GM23338 (cell line): ENCODE measurements around the gene CPAMD8.

Experiments
- CREB1 ChIP-seq: fragments of 250-450 bp; sonication (Bioruptor Pico); IDR thresholded peaks from 2 replicates; pipeline ENCODE4 v1.5.0; 2020; ENCODE audit warnings: low read depth, mild to moderate bottlenecking, moderate library complexity
- EZH2 ChIP-seq: fragments of 200-600 bp; sonication (generic); IDR thresholded peaks from one replicate; pipeline ENCODE4 v1.8.0; 2017; ENCODE audit warnings: antibody characterized with exemption, mild to moderate bottlenecking, low read depth; ENCODE audit not compliant: unreplicated experiment
- EZH2phosphoT487 ChIP-seq: fragments of 200-600 bp; sonication (generic); IDR thresholded peaks from one replicate; pipeline ENCODE4 v1.8.1; 2018; ENCODE audit warnings: antibody characterized with exemption; ENCODE audit not compliant: unreplicated experiment
- JUNB ChIP-seq: IDR thresholded peaks from one replicate; pipeline ENCODE4 v1.6.1; 2016; ENCODE audit warnings: antibody characterized with exemption; ENCODE audit not compliant: unreplicated experiment
- NANOG ChIP-seq: IDR thresholded peaks from 2 replicates; pipeline ENCODE4 v1.6.1; 2016; ENCODE audit warnings: antibody characterized with exemption, borderline replicate concordance
- POLR2AphosphoS5 ChIP-seq: IDR thresholded peaks from 2 replicates; pipeline ENCODE4 v1.6.1; 2016; ENCODE audit warnings: antibody characterized with exemption, low read depth
- STAT1 ChIP-seq: IDR thresholded peaks from one replicate; pipeline ENCODE4 v1.6.1; 2016; ENCODE audit warnings: antibody characterized with exemption; ENCODE audit not compliant: unreplicated experiment
- ZNF114 ChIP-seq: fragments of 250-450 bp; sonication (Bioruptor Pico); IDR thresholded peaks from 2 replicates; pipeline ENCODE4 v1.5.0; 2020; ENCODE audit warnings: mild to moderate bottlenecking, moderate library complexity
- ZNF331 ChIP-seq: fragments of 250-450 bp; sonication (Bioruptor Pico); IDR thresholded peaks from 2 replicates; pipeline ENCODE4 v1.5.0; 2020; ENCODE audit warnings: low read depth, mild to moderate bottlenecking, moderate library complexity
- TF ChIP-seq, protein P1 (sequence below), 2 experiments: fragments of 200-600 bp in 1 of 2; sonication (generic) in 1 of 2; conservative IDR thresholded peaks; 2 replicates each; pipeline versions ENCODE4 v1.5.1 to v1.6.1; 2016 to 2017; ENCODE audit warnings: antibody characterized with exemption in 2 of 2, low read depth in 2 of 2, mild to moderate bottlenecking in 2 of 2, moderate library complexity in 1 of 2
- TF ChIP-seq, protein P2 (sequence below): IDR thresholded peaks from 2 replicates; pipeline ENCODE4 v1.6.1; 2016; ENCODE audit warnings: antibody characterized with exemption
- TF ChIP-seq, protein P3 (sequence below): IDR thresholded peaks from one replicate; pipeline ENCODE4 v1.6.1; 2018; ENCODE audit warnings: antibody characterized with exemption; ENCODE audit not compliant: unreplicated experiment
- TF ChIP-seq, protein P4 (sequence below): fragments of 250-450 bp; sonication (Bioruptor Pico); IDR thresholded peaks from 2 replicates; pipeline ENCODE4 v1.5.0; 2020; ENCODE audit warnings: mild to moderate bottlenecking, moderate library complexity

DNA sequence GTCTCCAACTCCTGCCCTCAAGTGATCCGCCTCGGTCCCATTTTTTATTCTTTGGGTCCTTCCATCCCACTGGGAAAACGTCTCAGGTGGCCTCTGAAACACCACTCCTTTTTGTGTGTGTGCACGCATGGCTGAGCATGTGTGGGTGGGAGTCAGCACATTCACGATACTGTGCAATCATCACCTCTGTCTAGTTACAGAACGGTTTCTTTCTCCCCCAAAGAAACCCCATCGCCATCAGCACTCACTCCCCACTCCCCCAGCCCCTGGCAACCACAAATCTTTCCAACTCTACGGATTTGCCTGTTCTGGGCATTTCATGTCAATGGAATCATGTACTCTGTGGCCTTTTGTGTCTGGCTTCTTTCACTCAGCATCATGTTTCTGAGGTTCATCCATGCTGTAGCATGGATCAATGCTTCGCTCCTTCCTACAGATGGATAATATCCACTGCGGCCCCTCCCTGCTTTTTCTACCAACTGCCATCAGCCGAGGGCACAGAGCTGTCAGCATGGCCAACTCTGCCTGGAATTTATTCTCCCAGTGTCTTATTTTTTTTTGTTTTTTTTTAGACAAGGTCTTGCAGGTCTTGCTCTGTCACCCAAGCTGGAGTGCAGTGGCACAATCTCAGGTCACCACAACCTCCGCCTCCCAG lies 128.1 kb downstream of the CPAMD8 start:
- TF ChIP-seq STAT1 = no peak
- no peak for TF ChIP-seq NANOG
- TF ChIP-seq JUNB = no peak
- TF ChIP-seq, protein P1, sequence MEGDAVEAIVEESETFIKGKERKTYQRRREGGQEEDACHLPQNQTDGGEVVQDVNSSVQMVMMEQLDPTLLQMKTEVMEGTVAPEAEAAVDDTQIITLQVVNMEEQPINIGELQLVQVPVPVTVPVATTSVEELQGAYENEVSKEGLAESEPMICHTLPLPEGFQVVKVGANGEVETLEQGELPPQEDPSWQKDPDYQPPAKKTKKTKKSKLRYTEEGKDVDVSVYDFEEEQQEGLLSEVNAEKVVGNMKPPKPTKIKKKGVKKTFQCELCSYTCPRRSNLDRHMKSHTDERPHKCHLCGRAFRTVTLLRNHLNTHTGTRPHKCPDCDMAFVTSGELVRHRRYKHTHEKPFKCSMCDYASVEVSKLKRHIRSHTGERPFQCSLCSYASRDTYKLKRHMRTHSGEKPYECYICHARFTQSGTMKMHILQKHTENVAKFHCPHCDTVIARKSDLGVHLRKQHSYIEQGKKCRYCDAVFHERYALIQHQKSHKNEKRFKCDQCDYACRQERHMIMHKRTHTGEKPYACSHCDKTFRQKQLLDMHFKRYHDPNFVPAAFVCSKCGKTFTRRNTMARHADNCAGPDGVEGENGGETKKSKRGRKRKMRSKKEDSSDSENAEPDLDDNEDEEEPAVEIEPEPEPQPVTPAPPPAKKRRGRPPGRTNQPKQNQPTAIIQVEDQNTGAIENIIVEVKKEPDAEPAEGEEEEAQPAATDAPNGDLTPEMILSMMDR (conservative IDR thresholded peaks at IDR 0.05; ENCODE audit: low read depth in 2 of 2) = no peak
- TF ChIP-seq, protein P2, sequence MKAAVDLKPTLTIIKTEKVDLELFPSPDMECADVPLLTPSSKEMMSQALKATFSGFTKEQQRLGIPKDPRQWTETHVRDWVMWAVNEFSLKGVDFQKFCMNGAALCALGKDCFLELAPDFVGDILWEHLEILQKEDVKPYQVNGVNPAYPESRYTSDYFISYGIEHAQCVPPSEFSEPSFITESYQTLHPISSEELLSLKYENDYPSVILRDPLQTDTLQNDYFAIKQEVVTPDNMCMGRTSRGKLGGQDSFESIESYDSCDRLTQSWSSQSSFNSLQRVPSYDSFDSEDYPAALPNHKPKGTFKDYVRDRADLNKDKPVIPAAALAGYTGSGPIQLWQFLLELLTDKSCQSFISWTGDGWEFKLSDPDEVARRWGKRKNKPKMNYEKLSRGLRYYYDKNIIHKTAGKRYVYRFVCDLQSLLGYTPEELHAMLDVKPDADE = no peak
- no peak for TF ChIP-seq POLR2AphosphoS5
- no peak for TF ChIP-seq EZH2
- TF ChIP-seq EZH2phosphoT487 = no peak
- TF ChIP-seq, protein P3, sequence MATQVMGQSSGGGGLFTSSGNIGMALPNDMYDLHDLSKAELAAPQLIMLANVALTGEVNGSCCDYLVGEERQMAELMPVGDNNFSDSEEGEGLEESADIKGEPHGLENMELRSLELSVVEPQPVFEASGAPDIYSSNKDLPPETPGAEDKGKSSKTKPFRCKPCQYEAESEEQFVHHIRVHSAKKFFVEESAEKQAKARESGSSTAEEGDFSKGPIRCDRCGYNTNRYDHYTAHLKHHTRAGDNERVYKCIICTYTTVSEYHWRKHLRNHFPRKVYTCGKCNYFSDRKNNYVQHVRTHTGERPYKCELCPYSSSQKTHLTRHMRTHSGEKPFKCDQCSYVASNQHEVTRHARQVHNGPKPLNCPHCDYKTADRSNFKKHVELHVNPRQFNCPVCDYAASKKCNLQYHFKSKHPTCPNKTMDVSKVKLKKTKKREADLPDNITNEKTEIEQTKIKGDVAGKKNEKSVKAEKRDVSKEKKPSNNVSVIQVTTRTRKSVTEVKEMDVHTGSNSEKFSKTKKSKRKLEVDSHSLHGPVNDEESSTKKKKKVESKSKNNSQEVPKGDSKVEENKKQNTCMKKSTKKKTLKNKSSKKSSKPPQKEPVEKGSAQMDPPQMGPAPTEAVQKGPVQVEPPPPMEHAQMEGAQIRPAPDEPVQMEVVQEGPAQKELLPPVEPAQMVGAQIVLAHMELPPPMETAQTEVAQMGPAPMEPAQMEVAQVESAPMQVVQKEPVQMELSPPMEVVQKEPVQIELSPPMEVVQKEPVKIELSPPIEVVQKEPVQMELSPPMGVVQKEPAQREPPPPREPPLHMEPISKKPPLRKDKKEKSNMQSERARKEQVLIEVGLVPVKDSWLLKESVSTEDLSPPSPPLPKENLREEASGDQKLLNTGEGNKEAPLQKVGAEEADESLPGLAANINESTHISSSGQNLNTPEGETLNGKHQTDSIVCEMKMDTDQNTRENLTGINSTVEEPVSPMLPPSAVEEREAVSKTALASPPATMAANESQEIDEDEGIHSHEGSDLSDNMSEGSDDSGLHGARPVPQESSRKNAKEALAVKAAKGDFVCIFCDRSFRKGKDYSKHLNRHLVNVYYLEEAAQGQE = no peak
- no peak for TF ChIP-seq ZNF331
- no peak for TF ChIP-seq ZNF114 (CRISPR knock-in tag)
- TF ChIP-seq CREB1 (CRISPR knock-in tag) = no peak
- TF ChIP-seq, protein P4, sequence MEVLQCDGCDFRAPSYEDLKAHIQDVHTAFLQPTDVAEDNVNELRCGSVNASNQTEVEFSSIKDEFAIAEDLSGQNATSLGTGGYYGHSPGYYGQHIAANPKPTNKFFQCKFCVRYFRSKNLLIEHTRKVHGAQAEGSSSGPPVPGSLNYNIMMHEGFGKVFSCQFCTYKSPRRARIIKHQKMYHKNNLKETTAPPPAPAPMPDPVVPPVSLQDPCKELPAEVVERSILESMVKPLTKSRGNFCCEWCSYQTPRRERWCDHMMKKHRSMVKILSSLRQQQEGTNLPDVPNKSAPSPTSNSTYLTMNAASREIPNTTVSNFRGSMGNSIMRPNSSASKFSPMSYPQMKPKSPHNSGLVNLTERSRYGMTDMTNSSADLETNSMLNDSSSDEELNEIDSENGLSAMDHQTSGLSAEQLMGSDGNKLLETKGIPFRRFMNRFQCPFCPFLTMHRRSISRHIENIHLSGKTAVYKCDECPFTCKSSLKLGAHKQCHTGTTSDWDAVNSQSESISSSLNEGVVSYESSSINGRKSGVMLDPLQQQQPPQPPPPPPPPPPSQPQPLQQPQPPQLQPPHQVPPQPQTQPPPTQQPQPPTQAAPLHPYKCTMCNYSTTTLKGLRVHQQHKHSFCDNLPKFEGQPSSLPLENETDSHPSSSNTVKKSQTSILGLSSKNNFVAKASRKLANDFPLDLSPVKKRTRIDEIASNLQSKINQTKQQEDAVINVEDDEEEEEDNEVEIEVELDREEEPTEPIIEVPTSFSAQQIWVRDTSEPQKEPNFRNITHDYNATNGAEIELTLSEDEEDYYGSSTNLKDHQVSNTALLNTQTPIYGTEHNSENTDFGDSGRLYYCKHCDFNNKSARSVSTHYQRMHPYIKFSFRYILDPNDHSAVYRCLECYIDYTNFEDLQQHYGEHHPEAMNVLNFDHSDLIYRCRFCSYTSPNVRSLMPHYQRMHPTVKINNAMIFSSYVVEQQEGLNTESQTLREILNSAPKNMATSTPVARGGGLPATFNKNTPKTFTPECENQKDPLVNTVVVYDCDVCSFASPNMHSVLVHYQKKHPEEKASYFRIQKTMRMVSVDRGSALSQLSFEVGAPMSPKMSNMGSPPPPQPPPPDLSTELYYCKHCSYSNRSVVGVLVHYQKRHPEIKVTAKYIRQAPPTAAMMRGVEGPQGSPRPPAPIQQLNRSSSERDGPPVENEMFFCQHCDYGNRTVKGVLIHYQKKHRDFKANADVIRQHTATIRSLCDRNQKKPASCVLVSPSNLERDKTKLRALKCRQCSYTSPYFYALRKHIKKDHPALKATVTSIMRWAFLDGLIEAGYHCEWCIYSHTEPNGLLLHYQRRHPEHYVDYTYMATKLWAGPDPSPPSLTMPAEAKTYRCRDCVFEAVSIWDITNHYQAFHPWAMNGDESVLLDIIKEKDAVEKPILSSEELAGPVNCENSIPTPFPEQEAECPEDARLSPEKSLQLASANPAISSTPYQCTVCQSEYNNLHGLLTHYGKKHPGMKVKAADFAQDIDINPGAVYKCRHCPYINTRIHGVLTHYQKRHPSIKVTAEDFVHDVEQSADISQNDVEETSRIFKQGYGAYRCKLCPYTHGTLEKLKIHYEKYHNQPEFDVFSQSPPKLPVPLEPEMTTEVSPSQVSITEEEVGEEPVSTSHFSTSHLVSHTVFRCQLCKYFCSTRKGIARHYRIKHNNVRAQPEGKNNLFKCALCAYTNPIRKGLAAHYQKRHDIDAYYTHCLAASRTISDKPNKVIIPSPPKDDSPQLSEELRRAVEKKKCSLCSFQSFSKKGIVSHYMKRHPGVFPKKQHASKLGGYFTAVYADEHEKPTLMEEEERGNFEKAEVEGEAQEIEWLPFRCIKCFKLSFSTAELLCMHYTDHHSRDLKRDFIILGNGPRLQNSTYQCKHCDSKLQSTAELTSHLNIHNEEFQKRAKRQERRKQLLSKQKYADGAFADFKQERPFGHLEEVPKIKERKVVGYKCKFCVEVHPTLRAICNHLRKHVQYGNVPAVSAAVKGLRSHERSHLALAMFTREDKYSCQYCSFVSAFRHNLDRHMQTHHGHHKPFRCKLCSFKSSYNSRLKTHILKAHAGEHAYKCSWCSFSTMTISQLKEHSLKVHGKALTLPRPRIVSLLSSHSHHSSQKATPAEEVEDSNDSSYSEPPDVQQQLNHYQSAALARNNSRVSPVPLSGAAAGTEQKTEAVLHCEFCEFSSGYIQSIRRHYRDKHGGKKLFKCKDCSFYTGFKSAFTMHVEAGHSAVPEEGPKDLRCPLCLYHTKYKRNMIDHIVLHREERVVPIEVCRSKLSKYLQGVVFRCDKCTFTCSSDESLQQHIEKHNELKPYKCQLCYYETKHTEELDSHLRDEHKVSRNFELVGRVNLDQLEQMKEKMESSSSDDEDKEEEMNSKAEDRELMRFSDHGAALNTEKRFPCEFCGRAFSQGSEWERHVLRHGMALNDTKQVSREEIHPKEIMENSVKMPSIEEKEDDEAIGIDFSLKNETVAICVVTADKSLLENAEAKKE (CRISPR knock-in tag) = no peak
